Placental pericyte (primary cell): ENCODE data around the gene PIK3R5. TPM values are rescaled to one million over a fixed set of nuclear protein-coding genes. Genes with fewer than 3 reads are reported as not detected.

Source experiments
- total RNA-seq: library from RNA; depleted of rRNA; stranded (reverse); fragments of >200 nt; gene quantifications from 2 replicates; pipeline ENCODE4 v1.2.3, GENCODE V29; 2012

Gene PIK3R5, protein sequence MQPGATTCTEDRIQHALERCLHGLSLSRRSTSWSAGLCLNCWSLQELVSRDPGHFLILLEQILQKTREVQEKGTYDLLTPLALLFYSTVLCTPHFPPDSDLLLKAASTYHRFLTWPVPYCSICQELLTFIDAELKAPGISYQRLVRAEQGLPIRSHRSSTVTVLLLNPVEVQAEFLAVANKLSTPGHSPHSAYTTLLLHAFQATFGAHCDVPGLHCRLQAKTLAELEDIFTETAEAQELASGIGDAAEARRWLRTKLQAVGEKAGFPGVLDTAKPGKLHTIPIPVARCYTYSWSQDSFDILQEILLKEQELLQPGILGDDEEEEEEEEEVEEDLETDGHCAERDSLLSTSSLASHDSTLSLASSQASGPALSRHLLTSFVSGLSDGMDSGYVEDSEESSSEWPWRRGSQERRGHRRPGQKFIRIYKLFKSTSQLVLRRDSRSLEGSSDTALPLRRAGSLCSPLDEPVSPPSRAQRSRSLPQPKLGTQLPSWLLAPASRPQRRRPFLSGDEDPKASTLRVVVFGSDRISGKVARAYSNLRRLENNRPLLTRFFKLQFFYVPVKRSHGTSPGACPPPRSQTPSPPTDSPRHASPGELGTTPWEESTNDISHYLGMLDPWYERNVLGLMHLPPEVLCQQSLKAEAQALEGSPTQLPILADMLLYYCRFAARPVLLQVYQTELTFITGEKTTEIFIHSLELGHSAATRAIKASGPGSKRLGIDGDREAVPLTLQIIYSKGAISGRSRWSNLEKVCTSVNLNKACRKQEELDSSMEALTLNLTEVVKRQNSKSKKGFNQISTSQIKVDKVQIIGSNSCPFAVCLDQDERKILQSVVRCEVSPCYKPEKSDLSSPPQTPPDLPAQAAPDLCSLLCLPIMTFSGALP
- total RNA-seq, result under 0.01 TPM in 1 of 2 replicates, not detected in the other

DNA sequence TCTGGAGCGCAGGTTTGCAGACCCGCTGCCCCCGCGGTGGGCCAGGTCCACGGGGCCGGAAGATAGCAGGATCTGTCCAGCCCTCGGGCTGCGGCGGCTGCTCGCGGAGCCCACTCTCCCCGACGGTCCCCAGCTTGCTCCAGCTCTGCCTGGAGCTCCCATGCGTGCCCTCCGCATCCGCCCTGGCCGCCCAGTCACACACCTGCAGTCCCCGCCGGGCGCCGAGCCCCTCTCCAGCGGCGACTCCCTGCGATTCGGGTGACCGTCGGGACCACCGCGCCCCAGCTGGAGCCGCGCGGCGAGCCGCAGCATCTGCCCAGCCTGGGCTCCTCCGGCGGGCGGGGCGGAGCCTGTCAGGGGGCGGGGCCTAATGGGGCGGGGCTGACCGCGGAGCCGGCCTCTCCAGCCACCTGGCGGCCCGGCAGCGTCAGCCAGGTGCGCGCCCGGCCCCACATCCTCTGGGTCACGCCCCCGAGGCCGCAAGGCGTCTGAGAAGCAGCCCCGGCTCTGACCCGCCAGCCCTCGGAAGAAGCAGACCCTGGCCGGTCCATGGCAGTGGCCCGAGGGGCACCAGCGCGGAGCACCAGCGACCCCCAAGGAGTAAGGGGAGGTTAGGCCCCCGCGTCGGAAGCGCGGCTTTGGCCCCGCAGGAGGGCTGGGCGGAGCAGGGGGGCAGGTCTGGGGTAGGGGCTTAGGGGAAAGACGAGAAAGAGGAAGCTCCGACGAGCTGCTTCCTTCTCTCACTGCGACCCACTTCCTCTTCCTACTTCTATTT, at the start of gene PIK3R5:
TSS of gene PIK3R5 (minus strand) at position 314 of the 775 bp plus-strand sequence. CDS start 54,213 bp downstream, outside the sequence.

DNA sequence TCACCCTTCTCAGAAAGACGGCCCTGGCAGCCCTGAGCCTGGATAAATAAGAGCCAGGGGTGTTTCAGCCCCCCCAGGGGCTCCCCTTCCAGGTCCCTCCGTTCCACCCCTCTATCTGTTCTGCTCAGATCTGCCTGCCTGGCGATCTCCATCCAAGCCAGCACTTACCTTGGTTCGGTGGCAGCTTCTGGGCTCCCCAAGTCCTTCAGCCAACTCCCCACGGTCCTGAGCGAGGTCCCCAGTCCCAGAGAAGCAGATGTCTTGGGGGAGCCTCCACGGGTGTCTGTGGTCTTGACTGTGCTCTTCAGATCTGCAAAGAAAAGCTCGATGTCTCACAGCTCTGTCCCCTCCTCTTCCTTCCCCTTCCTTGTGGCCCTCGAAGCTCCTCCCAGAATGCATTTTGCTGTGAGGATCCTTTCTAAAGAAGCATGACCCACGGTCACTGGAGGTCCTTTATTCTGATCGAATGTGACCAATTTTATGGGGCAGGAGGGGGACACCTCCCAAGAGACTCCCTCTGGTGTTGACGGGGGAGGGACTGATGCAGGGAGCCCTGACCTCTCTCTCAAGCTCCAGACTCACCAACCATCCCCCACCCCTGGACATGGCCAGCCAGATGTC, 98.0 kb downstream of the PIK3R5 start, which contains the start of gene PIK3R6:
TSS of gene PIK3R6 (minus strand) at position 314 of the 621 bp plus-strand sequence. CDS start 17,880 bp downstream, outside the sequence.

Other genes starting within 250 kb of the PIK3R5 start
- gene CCDC42, start 220.9 kb downstream of the PIK3R5 start, total RNA-seq, result not detected in 2 replicates
- gene SPDYE4, start 207.2 kb downstream of the PIK3R5 start, total RNA-seq, result not detected in 2 replicates
- gene MFSD6L, start 166.3 kb downstream of the PIK3R5 start, total RNA-seq, result not detected in 2 replicates
- not detected in 2 replicates for gene PIK3R6, start 98.0 kb downstream of the PIK3R5 start, total RNA-seq
- gene NTN1, start 55.8 kb upstream of the PIK3R5 start, total RNA-seq, result 0.29 and 0.44 TPM in 2 replicates